Measurements from ENCODE around the gene OGN. TPM values are rescaled to one million over a fixed set of nuclear protein-coding genes. Genes with fewer than 3 reads are reported as not detected.

The OGN gene
- total and polyA plus RNA-seq, 2 of the 4 experiments (the other 2 are of a cell fraction): under 0.01 to 0.10 TPM

- ChIA-PET POLR2A (ENCODE audit: unreplicated experiment) (no interaction called here), CTCF (no interaction called here)
- Histone ChIP-seq H2BK20ac (ENCODE audit: low read depth, low read length) (0 out of 2 replicates have a peak overlapping the region, but pooled peaks have one; percentile 6), H2BK120ac (ENCODE audit: low read depth, low read length) (no peak overlapping the region), H3K18ac (ENCODE audit: low read depth, low read length) (no peak overlapping the region), H3K23ac (ENCODE audit: low read depth, low read length) (no peak overlapping the region), H3K56ac (ENCODE audit: extremely low read depth, insufficient read depth, low read length) (no peak overlapping the region), H3K4me2 (ENCODE audit: low read depth, low read length) (no peak overlapping the region), H3K9me1 (ENCODE audit: insufficient read depth, low read length) (no peaks in the 10 kb centered on the region; the same call in 1 of the 2 replicates), H3K4ac (ENCODE audit: low read depth, low read length) (no peak overlapping the region), H4K91ac (ENCODE audit: insufficient read depth, low read depth, low read length) (no peak overlapping the region), H2AK9ac (replicated peaks; ENCODE audit: low read depth, low read length, poor library complexity) (no peak overlapping the region), H3K14ac (replicated peaks; ENCODE audit: low read depth, low read length) (no peak overlapping the region), H4K20me1 (ENCODE audit: insufficient read depth, low read length) (no peaks in the 10 kb centered on the region), H3K4me1 (ENCODE audit: control insufficient read depth, insufficient read depth, low read length) (no peaks in the 10 kb centered on the region; the same call in 1 of the 2 replicates), H3K9me3 (ENCODE audit: control insufficient read depth, insufficient read depth, low read length) (no peaks in the 10 kb centered on the region), H2BK15ac (ENCODE audit: low read depth, low read length) (no peak overlapping the region), H3K4me3 (ENCODE audit: insufficient read depth, low read depth, low read length) (no peak overlapping the region), H3K27ac (ENCODE audit: insufficient read depth, low read length) (no peak overlapping the region), H2BK5ac (ENCODE audit: low read depth, low read length, poor library complexity, severe bottlenecking) (no peak overlapping the region), H4K5ac (ENCODE audit: low read depth, low read length) (no peak overlapping the region), H2AFZ (replicated peaks; ENCODE audit: low read length, poor library complexity) (no peak overlapping the region), H3K27me3 (ENCODE audit: control insufficient read depth, insufficient read depth, low read length) (no peaks in the 10 kb centered on the region), H3K79me1 (ENCODE audit: low read depth in 1 of 2, low read length in 2 of 2) (no peaks in the 10 kb centered on the region), H3K9ac (ENCODE audit: low read depth, low read length) (no peak overlapping the region), H2AK5ac (ENCODE audit: low read depth, low read length) (no peak overlapping the region), H3K36me3 (ENCODE audit: control insufficient read depth, insufficient read depth, low read length) (no peaks in the 10 kb centered on the region), H4K8ac (ENCODE audit: low read depth in 2 of 2, low read length in 2 of 2) (no peak overlapping the region)
- DNase-seq: peak; percentile 29
- WGBS, 2 experiments (ENCODE audit: extremely low coverage in 2 of 2, insufficient read length in 1 of 2): no CpG with 5 or more reads among the region's 4 CpGs
- dilution Hi-C loops (cut with HindIII; ENCODE audit: low sequenced_read_pairs, unreplicated experiment): no loop called here
- ATAC-seq (ENCODE audit: low read depth): no peak
- BruUV-seq (replicated peaks): no TSS peak
- TF ChIP-seq RCOR1 (IDR thresholded peaks at IDR 0.05; ENCODE audit: insufficient replicate concordance, low read length) (no peak), POLR2A (IDR thresholded peaks at IDR 0.05; ENCODE audit: low read depth, low read length) (no peak), SMC3 (IDR thresholded peaks at IDR 0.05; ENCODE audit: low read depth, low read length) (no peak), MAZ (IDR thresholded peaks at IDR 0.05; ENCODE audit: borderline replicate concordance, low read depth, low read length) (no peak), RFX5 (IDR thresholded peaks at IDR 0.05; ENCODE audit: low read depth, low read length) (no peak), MAFK (IDR thresholded peaks at IDR 0.05; ENCODE audit: low read depth, low read length) (no peak), RAD21 (IDR thresholded peaks at IDR 0.05; ENCODE audit: low read length) (no peak), CEBPB (IDR thresholded peaks at IDR 0.05; ENCODE audit: low read depth, low read length) (no peak; the same call in 1 of the 2 replicates), MXI1 (IDR thresholded peaks at IDR 0.05; ENCODE audit: borderline replicate concordance, low read depth, low read length) (no peak), ELK1 (IDR thresholded peaks at IDR 0.05; ENCODE audit: borderline replicate concordance, low read depth, low read length) (no peak), USF2 (IDR thresholded peaks at IDR 0.05; ENCODE audit: low read depth, low read length) (no peak), CHD1 (IDR thresholded peaks at IDR 0.05; ENCODE audit: low read depth, low read length) (no peak)
- in situ Hi-C loops (cut with MboI; ENCODE audit: low sequenced_read_pairs): no loop called here
- intact Hi-C loops (cut with micrococcal nuclease): no loop called here
Measured at GRCh38 chr9:92385953-92386352, 18.4 kb downstream of the OGN start.
